ENCODE results near the gene ADARB2.

The ADARB2 gene

GRCh38 chr10:1660815-1661214 is 76.5 kb downstream of the ADARB2 start:
- no peak for ATAC-seq (ENCODE audit: low read depth)
- Histone ChIP-seq H3K27ac (ENCODE audit: poor library complexity, severe bottlenecking) (no peak overlapping the region), H3K4me1 (ENCODE audit: insufficient read depth, poor library complexity, severe bottlenecking) (no peaks in the 10 kb centered on the region), H3K36me3 (ENCODE audit: low read depth) (no peaks in the 10 kb centered on the region), H3K4me3 (ENCODE audit: severe bottlenecking) (no peak overlapping the region), H3K27me3 (ENCODE audit: insufficient read depth, poor library complexity, severe bottlenecking) (no peaks in the 10 kb centered on the region), H3K9me3 (ENCODE audit: severe bottlenecking) (no peaks in the 10 kb centered on the region)
- no peak for TF ChIP-seq CTCF (IDR thresholded peaks at IDR 0.05; ENCODE audit: poor library complexity, severe bottlenecking)
- no peak for DNase-seq (ENCODE audit: low spot score)

GRCh38 chr10:1660386-1660785 is 76.9 kb downstream of the ADARB2 start:
- Histone ChIP-seq H3K36me3 (ENCODE audit: low read depth) (no peaks in the 10 kb centered on the region), H3K4me1 (ENCODE audit: insufficient read depth, poor library complexity, severe bottlenecking) (no peaks in the 10 kb centered on the region), H3K9me3 (ENCODE audit: severe bottlenecking) (no peaks in the 10 kb centered on the region), H3K27ac (ENCODE audit: poor library complexity, severe bottlenecking) (no peak overlapping the region), H3K4me3 (ENCODE audit: severe bottlenecking) (no peak overlapping the region), H3K27me3 (ENCODE audit: insufficient read depth, poor library complexity, severe bottlenecking) (no peaks in the 10 kb centered on the region)
- ATAC-seq (ENCODE audit: low read depth) (no peak), DNase-seq (ENCODE audit: low spot score) (no peak)
- TF ChIP-seq CTCF (IDR thresholded peaks at IDR 0.05; ENCODE audit: poor library complexity, severe bottlenecking): no peak

GRCh38 chr10:1659221-1659791 is 78.0 kb downstream of the ADARB2 start:
- DNase-seq (ENCODE audit: low spot score) (no peak), ATAC-seq (ENCODE audit: low read depth) (no peak)
- H3K4me1 ChIP-seq (ENCODE audit: insufficient read depth, poor library complexity, severe bottlenecking): no peaks in the 10 kb centered on the region
- no peaks in the 10 kb centered on the region for H3K27me3 ChIP-seq (ENCODE audit: insufficient read depth, poor library complexity, severe bottlenecking)
- no peaks in the 10 kb centered on the region for H3K36me3 ChIP-seq (ENCODE audit: low read depth)
- no peak overlapping the region for H3K27ac ChIP-seq (ENCODE audit: poor library complexity, severe bottlenecking)
- TF ChIP-seq CTCF (IDR thresholded peaks at IDR 0.05; ENCODE audit: poor library complexity, severe bottlenecking): no peak
- H3K9me3 ChIP-seq (ENCODE audit: severe bottlenecking): no peaks in the 10 kb centered on the region
- H3K4me3 ChIP-seq (ENCODE audit: severe bottlenecking): no peak overlapping the region

GRCh38 chr10:1658658-1659057 is 78.7 kb downstream of the ADARB2 start:
- H3K27ac ChIP-seq (ENCODE audit: poor library complexity, severe bottlenecking): no peak overlapping the region
- no peaks in the 10 kb centered on the region for H3K27me3 ChIP-seq (ENCODE audit: insufficient read depth, poor library complexity, severe bottlenecking)
- ATAC-seq (ENCODE audit: low read depth) (no peak), DNase-seq (ENCODE audit: low spot score) (no peak)
- H3K4me1 ChIP-seq (ENCODE audit: insufficient read depth, poor library complexity, severe bottlenecking): no peaks in the 10 kb centered on the region
- no peak overlapping the region for H3K4me3 ChIP-seq (ENCODE audit: severe bottlenecking)
- no peak for TF ChIP-seq CTCF (IDR thresholded peaks at IDR 0.05; ENCODE audit: poor library complexity, severe bottlenecking)
- H3K9me3 ChIP-seq (ENCODE audit: severe bottlenecking): no peaks in the 10 kb centered on the region
- no peaks in the 10 kb centered on the region for H3K36me3 ChIP-seq (ENCODE audit: low read depth)

- no peak for TF ChIP-seq CTCF (IDR thresholded peaks at IDR 0.05; ENCODE audit: poor library complexity, severe bottlenecking)
- Histone ChIP-seq H3K36me3 (ENCODE audit: low read depth) (no peaks in the 10 kb centered on the region), H3K4me1 (ENCODE audit: insufficient read depth, poor library complexity, severe bottlenecking) (no peaks in the 10 kb centered on the region), H3K27me3 (ENCODE audit: insufficient read depth, poor library complexity, severe bottlenecking) (no peaks in the 10 kb centered on the region), H3K9me3 (ENCODE audit: severe bottlenecking) (no peaks in the 10 kb centered on the region), H3K27ac (ENCODE audit: poor library complexity, severe bottlenecking) (no peak overlapping the region), H3K4me3 (ENCODE audit: severe bottlenecking) (no peak overlapping the region)
- no peak for DNase-seq (ENCODE audit: low spot score)
- no peak for ATAC-seq (ENCODE audit: low read depth)
Observed at GRCh38 chr10:1657479-1657878, 79.8 kb downstream of the ADARB2 start.

Measured in RWPE2 (cell line).